Measurements from ENCODE around the gene ANKK1. TPM values are rescaled to one million over a fixed set of nuclear protein-coding genes. Genes with fewer than 3 reads are reported as not detected.

Gene ANKK1
- total and polyA plus RNA-seq, 8 donors: 0.09 to 0.95 (median 0.47) TPM

- intact Hi-C loops (cut with DNase I): no loop called here
- no peaks in the 10 kb centered on the region for H3K36me3 ChIP-seq
- no peaks in the 10 kb centered on the region for H3K27me3 ChIP-seq
- no peaks in the 10 kb centered on the region for H3K9me3 ChIP-seq
- no peak for DNase-seq
- no peak overlapping the region for H3K27ac ChIP-seq
- TF ChIP-seq CTCF (IDR thresholded peaks at IDR 0.05): no peak
- ATAC-seq: no peak
- H3K4me3 ChIP-seq: no peak overlapping the region
- no peaks in the 10 kb centered on the region for H3K4me1 ChIP-seq
Measured at GRCh38 chr11:113398669-113399430, 11.3 kb downstream of the ANKK1 start.

- Histone ChIP-seq H3K36me3 (no peaks in the 10 kb centered on the region), H3K9me3 (no peaks in the 10 kb centered on the region), H3K4me3 (no peak overlapping the region), H3K27me3 (no peaks in the 10 kb centered on the region), H3K4me1 (no peaks in the 10 kb centered on the region), H3K27ac (no peak overlapping the region)
- intact Hi-C loops (cut with DNase I): no loop called here
- ATAC-seq: no peak
- no peak for TF ChIP-seq CTCF (IDR thresholded peaks at IDR 0.05)
- no peak for DNase-seq
Measured at GRCh38 chr11:113400631-113401230, 13.2 kb downstream of the ANKK1 start.

GRCh38 chr11:113401718-113402117, 14.1 kb downstream of the ANKK1 start:
- no peaks in the 10 kb centered on the region for H3K27me3 ChIP-seq
- no peaks in the 10 kb centered on the region for H3K9me3 ChIP-seq
- intact Hi-C loops (cut with DNase I): no loop called here
- ATAC-seq (peak; percentile 90), DNase-seq (peak in 3 of 4 donors; percentile 18 to 82 (median 66))
- TF ChIP-seq CTCF (IDR thresholded peaks at IDR 0.05): no peak
- H3K4me1 ChIP-seq: no peaks in the 10 kb centered on the region
- no peak overlapping the region for H3K4me3 ChIP-seq
- H3K27ac ChIP-seq: no peak overlapping the region
- no peaks in the 10 kb centered on the region for H3K36me3 ChIP-seq

DNA sequence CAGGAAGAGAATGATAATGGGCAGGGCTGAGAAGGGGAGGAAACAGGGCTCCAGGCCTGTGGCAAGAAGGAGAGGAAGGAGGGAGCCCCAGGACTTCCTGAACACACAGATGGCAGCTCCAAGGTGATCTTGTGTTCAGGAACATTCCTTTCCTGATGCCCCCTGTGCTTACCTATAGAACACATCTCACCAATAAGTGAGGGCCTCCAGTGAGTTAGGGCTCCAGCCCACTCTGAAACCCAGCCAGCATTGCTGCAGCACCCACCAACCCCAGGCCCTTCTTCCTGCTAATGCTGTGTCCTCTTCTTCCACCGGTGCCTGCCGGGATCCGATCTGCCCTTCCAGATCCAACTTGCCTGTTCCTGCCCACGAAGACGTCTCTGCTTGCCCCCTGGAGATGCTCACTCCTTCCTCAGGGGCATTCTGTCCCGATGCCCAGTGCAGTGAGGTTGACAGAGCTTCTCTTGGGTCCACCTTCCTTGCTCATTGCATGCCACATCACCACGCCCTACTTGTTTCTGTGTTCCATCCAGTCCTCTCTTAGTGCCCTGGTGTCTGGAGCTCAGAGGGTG, 17.4 kb downstream of the ANKK1 start:
- intact Hi-C loops (cut with DNase I): no loop called here
- Histone ChIP-seq H3K36me3 (no peaks in the 10 kb centered on the region), H3K27me3 (no peaks in the 10 kb centered on the region), H3K4me1 (no peaks in the 10 kb centered on the region), H3K9me3 (no peaks in the 10 kb centered on the region), H3K27ac (no peak overlapping the region), H3K4me3 (no peak overlapping the region)
- ATAC-seq (no peak), DNase-seq (no peak)
- no peak for TF ChIP-seq CTCF (IDR thresholded peaks at IDR 0.05)

- no peak for DNase-seq
- ATAC-seq: no peak
- Histone ChIP-seq H3K27me3 (no peaks in the 10 kb centered on the region), H3K27ac (no peak overlapping the region), H3K4me1 (no peaks in the 10 kb centered on the region), H3K36me3 (no peaks in the 10 kb centered on the region), H3K4me3 (no peak overlapping the region), H3K9me3 (no peaks in the 10 kb centered on the region)
- no peak for TF ChIP-seq CTCF (IDR thresholded peaks at IDR 0.05)
- intact Hi-C loops (cut with DNase I): no loop called here
Measured at GRCh38 chr11:113405724-113406478, 18.3 kb downstream of the ANKK1 start.

All from left lung (tissue), 10 donors.